Anterior cingulate cortex (tissue), 58 donors: ENCODE data around the gene PRRX1.

ENCODE experiments used
- DNase-seq, 58 donors: peaks; one replicate each; lab custom pipeline; 2025; lab: John Stamatoyannopoulos, UW

Gene PRRX1

DNA sequence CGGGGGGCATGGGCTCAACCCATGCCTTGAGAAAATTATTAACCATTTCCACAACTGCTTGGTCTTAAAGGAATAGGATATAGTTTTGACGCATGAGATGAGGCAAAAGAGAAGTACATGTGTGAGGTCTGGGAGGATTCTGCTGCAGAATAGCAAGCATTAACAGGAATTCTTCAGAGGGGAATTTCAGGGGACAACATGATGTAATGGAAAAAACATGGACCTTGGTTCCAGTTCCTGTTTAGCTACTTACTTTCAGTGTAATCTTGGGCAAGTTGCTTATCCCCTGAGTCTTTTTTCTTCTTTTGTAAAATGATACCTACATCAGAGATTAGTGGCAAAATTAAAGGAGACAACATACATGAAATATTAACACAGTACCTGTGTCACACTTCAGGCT lies 85.6 kb downstream of the PRRX1 start:
- DNase-seq: no peak

DNA sequence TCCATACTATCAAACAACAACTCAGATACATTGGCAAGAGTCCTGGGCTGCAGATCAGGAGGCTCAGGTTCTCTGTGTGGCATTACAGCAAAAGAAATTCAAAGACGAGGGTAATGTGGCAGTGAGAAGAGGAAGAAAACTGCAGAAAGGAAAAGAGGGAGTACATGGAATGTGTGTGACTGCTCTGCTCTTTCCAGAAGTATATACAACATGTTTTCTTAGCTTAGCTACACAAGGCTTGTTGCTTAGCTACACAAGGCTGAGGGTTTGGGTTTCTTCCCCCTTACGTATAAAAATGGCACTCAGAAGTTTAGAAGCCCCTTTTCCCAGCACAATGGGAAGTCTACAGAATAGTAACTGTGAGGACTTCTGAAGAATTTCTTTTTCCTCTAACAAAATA lies 86.0 kb downstream of the PRRX1 start:
- no peak for DNase-seq

DNA sequence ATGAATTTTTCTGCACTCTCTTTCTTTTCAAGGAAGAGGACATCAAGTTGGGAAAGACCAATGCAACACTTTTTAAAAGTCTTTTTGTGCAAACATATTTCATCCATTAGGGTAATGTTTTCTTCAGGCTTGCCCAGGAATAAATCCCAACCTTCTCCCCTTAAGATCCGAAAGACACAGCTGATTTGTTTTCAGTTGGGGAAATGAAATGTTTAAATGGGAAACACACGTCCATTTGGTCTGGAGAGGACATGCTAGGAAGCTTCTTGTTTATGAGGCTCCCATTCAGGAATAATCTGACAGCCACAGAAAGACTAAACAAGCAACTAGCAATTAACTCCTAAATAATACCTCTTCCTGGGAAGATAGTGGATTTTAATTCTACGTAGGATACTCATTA lies 91.9 kb downstream of the PRRX1 start:
- DNase-seq: no peak

- DNase-seq: no peak
Observed at GRCh38 chr1:170758992-170759391, 95.1 kb downstream of the PRRX1 start.

GRCh38 chr1:170765279-170765678 lies 101.3 kb downstream of the PRRX1 start:
- no peak for DNase-seq

- DNase-seq: peak in 2 of 58 donors; percentile 1 to 29
Observed at GRCh38 chr1:170765712-170766330, 101.9 kb downstream of the PRRX1 start.

GRCh38 chr1:170768929-170769328 lies 105.0 kb downstream of the PRRX1 start:
- no peak for DNase-seq

- no peak for DNase-seq
Observed at GRCh38 chr1:170769691-170770090, 105.8 kb downstream of the PRRX1 start.

GRCh38 chr1:170770254-170770653 lies 106.3 kb downstream of the PRRX1 start:
- no peak for DNase-seq

GRCh38 chr1:170776252-170776651 lies 112.3 kb downstream of the PRRX1 start:
- DNase-seq: no peak

DNA sequence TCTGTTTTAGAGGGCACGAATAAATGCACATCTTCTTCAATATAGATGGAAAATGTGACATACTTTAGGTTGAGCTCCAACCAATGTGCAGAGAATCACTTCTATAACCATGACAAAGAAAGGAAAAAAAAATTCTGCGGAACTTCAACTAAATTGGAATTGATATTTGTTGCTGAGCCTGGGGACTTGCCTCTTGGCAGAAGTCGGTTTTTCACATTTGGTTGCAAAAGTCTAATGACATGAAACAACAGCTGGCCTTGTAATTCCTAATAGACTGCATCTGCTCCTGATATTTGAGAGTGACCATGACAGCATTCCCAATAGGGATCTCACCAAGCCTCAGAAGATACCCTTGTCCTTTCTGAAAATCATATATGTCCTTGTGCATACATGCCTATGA lies 112.8 kb downstream of the PRRX1 start:
- DNase-seq: no peak
